ENCODE data around the gene YY1.
"Not testable (repeated sequence)": the region's sequence is repeated elsewhere in the genome, so short reads cannot be mapped to it uniquely, and the experiment has no call there.

The YY1 gene

DNA sequence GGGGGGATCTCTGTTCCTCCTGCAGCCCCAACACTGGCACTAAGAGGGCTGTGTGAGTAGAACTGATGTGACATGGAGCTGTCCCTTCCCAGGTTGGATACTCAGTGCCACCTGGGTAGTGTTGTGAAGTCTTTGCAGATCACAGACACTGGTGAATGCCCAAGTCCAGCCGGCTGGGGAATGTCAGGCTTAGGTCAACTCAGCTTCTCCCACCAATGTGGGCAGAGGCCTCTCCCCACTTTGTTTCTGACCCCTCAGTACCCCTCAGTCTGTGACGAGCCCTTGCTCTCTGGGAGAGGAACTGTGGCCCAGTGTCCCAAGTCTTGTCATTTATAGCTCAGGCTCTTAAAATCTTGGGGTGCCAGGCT is 56.0 kb downstream of the YY1 start:
- no peak overlapping the region for H3K4me3 ChIP-seq (ENCODE audit: low read depth, low read length)
- TF ChIP-seq, protein P1, sequence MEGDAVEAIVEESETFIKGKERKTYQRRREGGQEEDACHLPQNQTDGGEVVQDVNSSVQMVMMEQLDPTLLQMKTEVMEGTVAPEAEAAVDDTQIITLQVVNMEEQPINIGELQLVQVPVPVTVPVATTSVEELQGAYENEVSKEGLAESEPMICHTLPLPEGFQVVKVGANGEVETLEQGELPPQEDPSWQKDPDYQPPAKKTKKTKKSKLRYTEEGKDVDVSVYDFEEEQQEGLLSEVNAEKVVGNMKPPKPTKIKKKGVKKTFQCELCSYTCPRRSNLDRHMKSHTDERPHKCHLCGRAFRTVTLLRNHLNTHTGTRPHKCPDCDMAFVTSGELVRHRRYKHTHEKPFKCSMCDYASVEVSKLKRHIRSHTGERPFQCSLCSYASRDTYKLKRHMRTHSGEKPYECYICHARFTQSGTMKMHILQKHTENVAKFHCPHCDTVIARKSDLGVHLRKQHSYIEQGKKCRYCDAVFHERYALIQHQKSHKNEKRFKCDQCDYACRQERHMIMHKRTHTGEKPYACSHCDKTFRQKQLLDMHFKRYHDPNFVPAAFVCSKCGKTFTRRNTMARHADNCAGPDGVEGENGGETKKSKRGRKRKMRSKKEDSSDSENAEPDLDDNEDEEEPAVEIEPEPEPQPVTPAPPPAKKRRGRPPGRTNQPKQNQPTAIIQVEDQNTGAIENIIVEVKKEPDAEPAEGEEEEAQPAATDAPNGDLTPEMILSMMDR (IDR thresholded peaks at IDR 0.05; ENCODE audit: insufficient read depth, low read depth, low read length, missing control alignments): no peak
- DNase-seq (ENCODE audit: low read depth): no peak

DNA sequence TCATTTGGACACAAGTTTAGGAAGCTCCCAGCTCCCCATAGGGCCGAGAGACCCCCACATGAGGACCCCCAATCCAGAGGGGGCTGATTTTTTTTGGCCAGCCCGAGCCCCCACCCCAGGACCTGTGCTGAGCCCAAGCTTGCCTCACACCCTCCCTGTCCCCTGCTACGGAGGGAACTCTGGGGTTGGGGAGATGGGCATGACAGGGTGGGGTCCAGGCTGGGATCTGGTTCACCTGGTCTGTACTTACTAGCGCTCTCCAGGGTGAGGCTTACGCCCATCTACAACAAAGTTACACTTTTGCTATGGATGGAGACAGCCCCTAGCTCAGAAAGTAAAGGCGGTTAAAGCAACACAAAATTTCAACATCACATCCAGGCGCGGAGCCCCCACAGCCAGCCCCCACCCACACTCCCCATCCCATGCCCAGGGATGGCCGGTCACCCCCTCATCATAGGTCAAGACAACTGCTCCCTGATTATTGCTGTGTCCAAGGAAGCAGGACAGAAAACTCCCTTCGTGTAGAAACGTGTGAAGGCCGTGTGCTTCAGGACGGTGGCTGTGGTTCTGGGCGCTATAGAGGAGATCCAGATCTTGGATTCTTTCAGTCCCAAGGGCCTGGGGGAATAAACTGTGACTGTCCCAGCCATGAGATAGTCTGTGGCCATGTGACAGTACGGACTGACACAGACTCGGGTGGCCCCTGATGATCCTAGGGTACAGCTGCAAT is 56.6 kb downstream of the YY1 start:
- H3K4me3 ChIP-seq (ENCODE audit: low read depth, low read length): no peak overlapping the region
- DNase-seq (ENCODE audit: low read depth): no peak
- TF ChIP-seq, protein P1 (IDR thresholded peaks at IDR 0.05; ENCODE audit: insufficient read depth, low read depth, low read length, missing control alignments): no peak

DNA sequence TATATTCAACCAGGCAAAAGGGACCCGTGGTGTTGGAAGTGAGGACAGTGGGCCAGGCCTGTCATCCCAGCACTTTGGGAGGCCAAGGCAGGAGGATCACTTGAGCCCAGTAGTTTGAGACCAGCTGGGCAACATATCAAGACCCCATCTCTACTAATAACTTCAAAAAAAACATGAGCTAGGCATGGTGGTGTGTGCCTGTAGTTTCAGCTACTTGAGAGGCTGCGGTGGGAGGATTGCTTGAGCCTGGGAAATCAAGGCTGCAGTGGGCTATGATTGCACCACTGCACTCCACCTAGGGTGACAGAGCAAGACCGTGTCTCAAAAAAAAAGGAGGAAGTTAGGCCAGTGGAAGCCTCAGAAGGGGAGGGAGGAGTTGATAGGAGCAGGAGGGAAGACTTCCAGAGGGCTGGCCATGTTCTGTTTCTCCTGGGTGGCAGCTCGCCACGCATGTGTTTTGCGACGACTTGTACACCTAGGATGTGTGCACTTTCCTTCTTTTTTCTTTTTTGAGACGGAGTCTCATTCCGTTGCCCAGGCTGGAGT is 57.2 kb downstream of the YY1 start:
- no peak overlapping the region for H3K4me3 ChIP-seq (ENCODE audit: low read depth, low read length)
- DNase-seq (ENCODE audit: low read depth): no peak
- TF ChIP-seq, protein P1 (IDR thresholded peaks at IDR 0.05; ENCODE audit: insufficient read depth, low read depth, low read length, missing control alignments): no peak

DNA sequence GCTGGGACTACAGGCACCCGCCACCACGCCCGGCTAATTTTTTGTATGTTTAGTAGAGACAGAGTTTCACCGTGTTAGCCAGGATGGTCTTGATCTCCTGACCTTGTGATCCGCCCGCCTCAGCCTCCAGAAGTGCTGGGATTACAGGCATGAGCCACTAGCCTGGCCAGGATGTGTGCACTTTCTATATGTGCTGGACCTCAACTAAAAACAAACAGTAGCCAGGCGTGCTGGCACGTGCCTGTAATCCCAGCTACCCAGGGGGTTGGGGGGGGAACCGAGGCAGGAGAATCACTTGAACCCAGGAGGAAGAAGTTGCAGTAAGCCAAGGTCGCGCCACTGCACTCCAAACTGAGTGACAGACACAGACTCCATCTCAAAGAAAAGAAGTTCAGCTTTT is 57.8 kb downstream of the YY1 start:
- not testable (repeated sequence) for DNase-seq (ENCODE audit: low read depth)

DNA sequence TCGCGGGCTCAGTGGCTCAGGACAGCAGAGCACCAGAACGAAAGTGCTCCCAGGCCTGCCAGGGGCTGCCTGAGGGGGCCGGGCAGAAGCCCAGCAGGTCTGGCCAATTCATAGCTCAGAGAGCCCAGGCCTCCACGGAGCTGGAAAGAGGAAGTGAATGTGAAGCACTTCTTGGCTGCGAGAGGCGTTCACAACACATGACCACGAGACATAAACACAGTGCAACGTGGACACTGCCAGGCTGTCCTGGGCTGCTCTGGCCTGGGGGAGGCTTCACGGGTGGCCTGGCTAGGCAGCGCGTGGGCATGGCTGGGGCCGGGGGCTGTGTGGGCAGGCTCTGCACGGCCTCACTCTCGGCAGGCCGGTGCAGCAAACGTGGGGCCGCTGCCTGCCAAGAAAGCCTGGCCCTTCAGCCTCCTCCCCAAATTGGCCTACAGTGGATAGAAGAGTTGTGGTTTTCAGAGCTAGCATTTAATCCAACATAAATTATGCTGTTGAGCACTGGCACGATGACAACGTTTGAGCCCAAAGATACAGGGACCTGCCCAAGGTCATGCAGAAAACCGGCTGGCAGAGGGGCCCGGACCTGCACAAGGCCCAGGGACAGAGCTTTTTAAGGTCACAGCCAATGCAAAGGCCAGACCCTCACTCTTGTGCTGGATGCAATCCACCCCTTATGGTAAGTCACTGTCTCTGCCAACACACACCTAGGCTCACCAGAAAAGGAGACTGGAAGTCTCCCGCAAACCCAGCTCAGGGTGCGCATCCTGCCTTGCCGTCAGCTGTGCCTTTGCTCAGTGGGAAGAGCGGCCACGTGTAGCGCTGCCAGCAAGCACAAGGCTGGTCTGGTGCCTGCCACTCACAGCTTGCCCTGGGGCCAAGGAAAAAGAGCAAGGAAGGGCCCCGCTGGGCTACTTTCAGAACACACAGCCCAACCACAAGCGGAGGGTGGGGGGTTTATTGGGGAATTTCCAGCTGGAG is 58.7 kb downstream of the YY1 start:
- TF ChIP-seq, protein P1 (IDR thresholded peaks at IDR 0.05; ENCODE audit: insufficient read depth, low read depth, low read length, missing control alignments): no peak
- DNase-seq (ENCODE audit: low read depth): peak; percentile 78
- H3K4me3 ChIP-seq (ENCODE audit: low read depth, low read length): no peak overlapping the region

More for the DNA sequence above, 57.8 kb downstream of the YY1 start:
- H3K4me3 ChIP-seq (ENCODE audit: low read depth, low read length): not testable (repeated sequence)

DNA sequence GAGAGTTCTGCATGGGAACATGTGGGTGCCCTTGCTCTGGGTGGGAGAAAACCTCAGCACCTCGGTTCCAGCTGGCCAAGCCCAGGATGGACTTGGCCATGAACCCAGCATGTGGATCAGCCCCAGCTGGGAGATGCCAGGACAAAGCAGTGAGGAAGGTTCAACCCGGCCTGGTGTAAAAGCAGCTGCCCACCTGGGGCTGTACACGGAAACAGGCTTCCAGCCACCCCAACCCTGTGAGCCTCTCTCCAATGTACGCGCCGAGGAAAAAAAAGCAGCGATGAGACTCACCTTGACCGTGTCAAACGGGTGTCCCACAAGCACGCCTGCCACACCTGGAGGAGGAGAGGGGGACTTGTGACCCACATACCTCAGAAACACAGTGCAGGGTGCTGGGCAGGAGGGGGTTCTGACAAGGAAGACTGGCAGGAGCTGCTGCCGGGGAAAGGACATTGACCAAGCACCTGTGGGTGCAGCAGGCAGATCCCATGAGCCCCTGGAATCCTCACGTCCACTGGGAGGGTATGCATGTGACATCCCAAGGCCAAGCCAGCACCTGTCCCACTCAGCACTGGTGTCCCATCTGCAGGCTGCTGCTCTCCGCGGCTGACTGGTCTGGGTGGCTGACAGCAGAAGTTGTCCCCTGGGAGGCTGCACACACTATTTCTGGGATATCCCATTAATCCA is 59.8 kb downstream of the YY1 start:
- no peak overlapping the region for H3K4me3 ChIP-seq (ENCODE audit: low read depth, low read length)
- TF ChIP-seq, protein P1 (IDR thresholded peaks at IDR 0.05; ENCODE audit: insufficient read depth, low read depth, low read length, missing control alignments): no peak
- no peak for DNase-seq (ENCODE audit: low read depth)

DNA sequence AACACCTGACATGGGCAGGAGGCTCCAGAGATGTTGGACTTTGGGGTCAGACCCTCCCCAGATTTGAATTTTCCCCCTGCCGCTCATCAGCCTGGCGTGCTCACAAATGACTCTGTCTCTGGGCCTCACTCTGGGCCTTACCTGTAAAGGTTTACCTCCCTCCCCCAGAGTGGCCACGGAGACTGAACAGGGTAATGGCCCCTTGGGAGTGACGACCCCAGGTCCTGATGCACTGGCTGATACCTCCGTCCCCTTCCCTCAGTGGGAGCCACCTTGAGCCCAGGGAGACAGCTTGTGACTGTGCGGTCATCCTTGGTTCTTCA is 60.3 kb downstream of the YY1 start:
- TF ChIP-seq, protein P1 (IDR thresholded peaks at IDR 0.05; ENCODE audit: insufficient read depth, low read depth, low read length, missing control alignments): no peak
- no peak overlapping the region for H3K4me3 ChIP-seq (ENCODE audit: low read depth, low read length)
- DNase-seq (ENCODE audit: low read depth): no peak

Measured in GM12865 (cell line).